ENCODE data around the gene CYP4Z1. TPM values are rescaled to one million over a fixed set of nuclear protein-coding genes. Genes with fewer than 3 reads are reported as not detected.
"Not testable (repeated sequence)": the region's sequence is repeated elsewhere in the genome, so short reads cannot be mapped to it uniquely, and the experiment has no call there.

Gene CYP4Z1
- total RNA-seq, 1 experiment from 2014 or later, result not detected

GRCh38 chr1:47106792-47107191, 39.8 kb downstream of the CYP4Z1 start:
- ATAC-seq, result no peak
- H3K79me2 ChIP-seq (ENCODE audit: low read length), result no peaks in the 10 kb centered on the region
- no peak for DNase-seq
- H3K9me3 ChIP-seq (ENCODE audit: low read length), result no peaks in the 10 kb centered on the region
- H4K20me1 ChIP-seq (ENCODE audit: low read length), result no peaks in the 10 kb centered on the region
- TF ChIP-seq, protein P1, sequence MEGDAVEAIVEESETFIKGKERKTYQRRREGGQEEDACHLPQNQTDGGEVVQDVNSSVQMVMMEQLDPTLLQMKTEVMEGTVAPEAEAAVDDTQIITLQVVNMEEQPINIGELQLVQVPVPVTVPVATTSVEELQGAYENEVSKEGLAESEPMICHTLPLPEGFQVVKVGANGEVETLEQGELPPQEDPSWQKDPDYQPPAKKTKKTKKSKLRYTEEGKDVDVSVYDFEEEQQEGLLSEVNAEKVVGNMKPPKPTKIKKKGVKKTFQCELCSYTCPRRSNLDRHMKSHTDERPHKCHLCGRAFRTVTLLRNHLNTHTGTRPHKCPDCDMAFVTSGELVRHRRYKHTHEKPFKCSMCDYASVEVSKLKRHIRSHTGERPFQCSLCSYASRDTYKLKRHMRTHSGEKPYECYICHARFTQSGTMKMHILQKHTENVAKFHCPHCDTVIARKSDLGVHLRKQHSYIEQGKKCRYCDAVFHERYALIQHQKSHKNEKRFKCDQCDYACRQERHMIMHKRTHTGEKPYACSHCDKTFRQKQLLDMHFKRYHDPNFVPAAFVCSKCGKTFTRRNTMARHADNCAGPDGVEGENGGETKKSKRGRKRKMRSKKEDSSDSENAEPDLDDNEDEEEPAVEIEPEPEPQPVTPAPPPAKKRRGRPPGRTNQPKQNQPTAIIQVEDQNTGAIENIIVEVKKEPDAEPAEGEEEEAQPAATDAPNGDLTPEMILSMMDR (conservative IDR thresholded peaks at IDR 0.05; ENCODE audit: low read depth, low read length), result no peak
- TF ChIP-seq EZH2phosphoT487 (IDR thresholded peaks at IDR 0.05; ENCODE audit: borderline replicate concordance, low read length), result no peak
- no peak for TF ChIP-seq EZH2 (IDR thresholded peaks at IDR 0.05; ENCODE audit: low read length, unreplicated experiment)
- H3K27ac ChIP-seq (ENCODE audit: low read length), result peak overlapping the region; percentile 91
- no peak overlapping the region for H2AFZ ChIP-seq (ENCODE audit: low read length)
- intact Hi-C loops (cut with micrococcal nuclease), result loop anchor here (5.0 kb wide), 1 partner anchor 71 kb away; no protein-coding TSS in a partner anchor
- H3K36me3 ChIP-seq (ENCODE audit: low read depth, low read length), result no peaks in the 10 kb centered on the region
- H3F3A ChIP-seq (ENCODE audit: low read length, unreplicated experiment), result no peaks in the 10 kb centered on the region
- no peaks in the 10 kb centered on the region for H3K9me2 ChIP-seq (replicated peaks; ENCODE audit: low read length)
- H3K4me3 ChIP-seq (ENCODE audit: low read length), result no peak overlapping the region
- ChIA-PET CTCF (no interaction called here), POLR2A (ENCODE audit: unreplicated experiment) (no interaction called here)
- H3K4me1 ChIP-seq (ENCODE audit: insufficient read depth, low read length), result peaks cover 24% of the 10 kb centered on the region
- no peak overlapping the region for H3K9ac ChIP-seq (ENCODE audit: low read length)
- peak overlapping the region; percentile 80 for H3K4me2 ChIP-seq (ENCODE audit: low read length)
- no TSS peak for BruUV-seq (replicated peaks)
- H3K27me3 ChIP-seq (ENCODE audit: low read length), result no peaks in the 10 kb centered on the region

- ATAC-seq (peak; percentile 93), DNase-seq (peak; percentile 84)
- peaks cover 24% of the 10 kb centered on the region for H3K4me1 ChIP-seq (ENCODE audit: insufficient read depth, low read length)
- H3K27ac ChIP-seq (ENCODE audit: low read length), result peak overlapping the region; percentile 91
- POLR2A ChIA-PET (ENCODE audit: unreplicated experiment); H3K9me3 ChIP-seq (ENCODE audit: low read length); H3K79me2 ChIP-seq (ENCODE audit: low read length); H3K36me3 ChIP-seq (ENCODE audit: low read depth, low read length); H3K27me3 ChIP-seq (ENCODE audit: low read length); H4K20me1 ChIP-seq (ENCODE audit: low read length); H3F3A ChIP-seq (ENCODE audit: low read length, unreplicated experiment); H3K9me2 ChIP-seq (replicated peaks; ENCODE audit: low read length); CTCF ChIA-PET: not testable (repeated sequence)
- peak overlapping the region; percentile 66 for H2AFZ ChIP-seq (ENCODE audit: low read length)
- H3K9ac ChIP-seq (ENCODE audit: low read length), result peak overlapping the region; percentile 67
- intact Hi-C loops (cut with micrococcal nuclease), result loop anchor here (5.0 kb wide), 1 partner anchor 69 kb away; no protein-coding TSS in a partner anchor
- peak overlapping the region; percentile 80 for H3K4me2 ChIP-seq (ENCODE audit: low read length)
- peak overlapping the region; percentile 48; the same call in 1 of the 2 replicates for H3K4me3 ChIP-seq (ENCODE audit: low read length)
- TSS peak; percentile 95 for BruUV-seq (replicated peaks)
Observed at GRCh38 chr1:47107851-47108574, 41.0 kb downstream of the CYP4Z1 start.

- H3K79me2 ChIP-seq (ENCODE audit: low read length); H3K9me2 ChIP-seq (replicated peaks; ENCODE audit: low read length); H3K9ac ChIP-seq (ENCODE audit: low read length); H3F3A ChIP-seq (ENCODE audit: low read length, unreplicated experiment); H3K4me3 ChIP-seq (ENCODE audit: low read length); CTCF ChIA-PET; H3K9me3 ChIP-seq (ENCODE audit: low read length); BruUV-seq (replicated peaks); H3K36me3 ChIP-seq (ENCODE audit: low read depth, low read length); H3K27me3 ChIP-seq (ENCODE audit: low read length); POLR2A ChIA-PET (ENCODE audit: unreplicated experiment); H4K20me1 ChIP-seq (ENCODE audit: low read length); H2AFZ ChIP-seq (ENCODE audit: low read length): not testable (repeated sequence)
- H3K4me1 ChIP-seq (ENCODE audit: insufficient read depth, low read length), result peaks cover 24% of the 10 kb centered on the region
- ATAC-seq (0 out of 2 replicates have a peak, but pooled peaks have one; percentile 10), DNase-seq (peak; percentile 61)
- intact Hi-C loops (cut with micrococcal nuclease), result loop anchor here (5.0 kb wide), 1 partner anchor 68 kb away; no protein-coding TSS in a partner anchor
- peak overlapping the region; percentile 54 for H3K27ac ChIP-seq (ENCODE audit: low read length)
- H3K4me2 ChIP-seq (ENCODE audit: low read length), result 0 out of 2 replicates have a peak overlapping the region, but pooled peaks have one; percentile 16
Observed at GRCh38 chr1:47109482-47109881, 42.5 kb downstream of the CYP4Z1 start.
